ENCODE data around the gene SNRNP25.

Gene SNRNP25

DNA sequence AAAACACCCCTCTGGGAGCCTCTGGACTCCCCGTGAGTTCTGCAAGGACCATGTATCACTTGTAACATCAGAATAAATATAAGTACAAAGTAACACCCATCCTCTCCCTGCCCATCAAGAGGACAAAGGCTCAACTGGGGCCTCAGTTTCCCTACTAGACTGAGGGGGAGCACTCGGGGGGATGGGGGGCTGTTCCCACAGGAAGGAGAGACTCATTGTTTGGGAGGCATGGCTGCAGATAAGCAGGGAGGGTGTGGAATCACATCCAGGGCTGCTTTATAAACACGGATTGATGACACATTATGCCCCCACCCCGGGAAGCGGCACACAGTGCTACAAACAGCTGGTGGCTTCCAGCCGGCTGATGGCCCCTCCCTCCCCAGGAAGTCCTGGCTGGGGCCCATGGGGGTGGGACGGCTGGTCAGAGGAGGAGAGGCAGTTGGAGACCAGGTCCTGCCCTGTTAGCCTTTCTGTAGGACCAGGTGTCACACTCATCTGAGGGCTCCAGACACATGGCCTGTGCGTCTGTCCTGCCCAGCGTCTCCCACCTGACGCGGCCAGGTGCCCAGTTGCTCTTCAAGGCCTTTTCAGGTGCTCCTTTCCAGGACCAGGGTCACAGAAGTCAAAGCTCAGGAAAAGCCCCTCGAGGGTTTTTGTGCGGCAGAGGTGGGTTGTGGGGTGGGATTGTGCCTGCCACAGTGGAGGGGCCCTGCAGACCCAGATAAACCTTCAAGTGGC is 23.1 kb downstream of the SNRNP25 start:
- Mint-ChIP-seq H3K9me3 (no peaks in the 10 kb centered on the region), H3K27me3 (peaks cover 23% of the 10 kb centered on the region), H3K4me3 (peak overlapping the region; percentile 77), H3K4me1 (peaks cover 38% of the 10 kb centered on the region), H3K27ac (peak overlapping the region; percentile 80), H3K36me3 (ENCODE audit: low read depth) (peaks cover 8% of the 10 kb centered on the region)
- ATAC-seq (no peak), DNase-seq (no peak)

DNA sequence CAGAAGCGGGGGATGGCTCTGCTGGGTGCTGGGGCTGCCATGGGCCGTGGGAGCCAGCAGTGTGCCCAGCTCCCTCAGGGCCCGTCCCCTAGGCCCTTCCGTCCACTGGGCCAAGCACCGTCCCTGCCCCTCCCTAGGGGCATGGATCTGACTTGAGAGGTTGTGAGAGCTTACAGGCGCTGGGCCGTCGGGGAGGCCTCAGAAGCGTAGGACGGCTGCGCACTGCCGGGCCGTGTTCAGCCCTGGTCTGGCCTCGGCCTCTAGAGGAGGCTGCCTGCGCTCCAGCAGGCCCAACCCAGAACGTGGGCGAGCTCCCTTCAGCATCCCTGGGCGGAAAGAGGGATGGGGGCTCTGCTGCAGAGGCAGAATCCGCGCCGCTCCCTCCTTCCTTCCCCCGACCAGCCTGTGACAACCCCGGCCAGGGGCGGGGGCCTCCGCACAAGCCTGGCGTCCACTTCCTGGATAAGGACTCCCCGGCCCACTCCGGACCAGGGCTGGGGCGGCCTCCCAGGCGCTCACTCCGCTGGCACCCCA is 23.7 kb downstream of the SNRNP25 start:
- peak; percentile 37 for ATAC-seq
- DNase-seq = peak; percentile 46
- H3K4me3 Mint-ChIP-seq = peak overlapping the region; percentile 77
- H3K4me1 Mint-ChIP-seq = peaks cover 37% of the 10 kb centered on the region
- H3K27ac Mint-ChIP-seq = peak overlapping the region; percentile 80
- peaks cover 8% of the 10 kb centered on the region for H3K36me3 Mint-ChIP-seq (ENCODE audit: low read depth)
- peaks cover 22% of the 10 kb centered on the region for H3K27me3 Mint-ChIP-seq
- H3K9me3 Mint-ChIP-seq = no peaks in the 10 kb centered on the region

DNA sequence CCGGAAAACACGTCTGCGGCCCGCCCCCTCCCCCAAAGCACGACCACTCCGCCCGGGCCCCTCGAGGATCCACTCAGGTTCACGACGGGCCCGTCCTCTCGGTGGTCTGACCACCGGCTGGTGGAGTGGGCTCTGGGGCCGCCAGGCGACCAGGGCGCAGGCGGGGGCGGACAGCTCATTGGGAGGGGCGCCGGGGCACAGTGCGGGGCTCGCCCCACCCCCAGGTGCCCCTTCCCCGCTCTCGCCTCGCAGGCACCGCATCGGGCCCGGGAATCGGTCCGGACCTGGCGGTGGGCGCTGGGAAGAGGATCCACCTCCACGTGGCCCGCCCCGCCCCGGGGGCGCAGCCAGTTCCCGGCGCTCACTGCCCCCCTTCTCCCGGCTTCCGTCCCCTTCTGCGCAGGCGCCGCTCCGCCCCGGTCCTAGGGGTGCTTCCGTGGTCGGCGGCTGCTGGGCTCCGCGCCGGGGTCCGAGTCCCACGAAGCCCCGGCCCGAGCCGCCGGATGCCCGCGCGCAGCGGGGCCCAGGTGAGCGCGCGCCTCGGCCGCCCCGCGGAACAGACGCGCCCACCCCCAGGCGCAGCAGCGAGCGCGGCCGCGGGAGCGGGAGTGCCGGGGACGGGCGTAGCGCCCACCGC is 24.3 kb downstream of the SNRNP25 start, which contains the start of gene MPG:
TSS of gene MPG (plus strand) at position 419 of the 637 bp plus-strand sequence. CDS start at position 504, 85 bp downstream.
- Mint-ChIP-seq H3K36me3 (ENCODE audit: low read depth) (peaks cover 8% of the 10 kb centered on the region), H3K4me3 (peak within 1 kb of the TSS; percentile 85), H3K4me1 (peaks cover 39% of the 10 kb centered on the region), H3K27ac (peak within 1 kb of the TSS; percentile 84), H3K27me3 (peaks cover 20% of the 10 kb centered on the region), H3K9me3 (no peaks in the 10 kb centered on the region)
- ATAC-seq (peak; percentile 58), DNase-seq (peak; percentile 88)

GRCh38 chr16:78444-79150 is 25.0 kb downstream of the SNRNP25 start:
- Mint-ChIP-seq H3K9me3 (no peaks in the 10 kb centered on the region), H3K27me3 (peaks cover 13% of the 10 kb centered on the region), H3K4me1 (peaks cover 41% of the 10 kb centered on the region), H3K4me3 (peak overlapping the region; percentile 85), H3K27ac (peak overlapping the region; percentile 84), H3K36me3 (ENCODE audit: low read depth) (peaks cover 8% of the 10 kb centered on the region)
- ATAC-seq (peak; percentile 14), DNase-seq (no peak)

DNA sequence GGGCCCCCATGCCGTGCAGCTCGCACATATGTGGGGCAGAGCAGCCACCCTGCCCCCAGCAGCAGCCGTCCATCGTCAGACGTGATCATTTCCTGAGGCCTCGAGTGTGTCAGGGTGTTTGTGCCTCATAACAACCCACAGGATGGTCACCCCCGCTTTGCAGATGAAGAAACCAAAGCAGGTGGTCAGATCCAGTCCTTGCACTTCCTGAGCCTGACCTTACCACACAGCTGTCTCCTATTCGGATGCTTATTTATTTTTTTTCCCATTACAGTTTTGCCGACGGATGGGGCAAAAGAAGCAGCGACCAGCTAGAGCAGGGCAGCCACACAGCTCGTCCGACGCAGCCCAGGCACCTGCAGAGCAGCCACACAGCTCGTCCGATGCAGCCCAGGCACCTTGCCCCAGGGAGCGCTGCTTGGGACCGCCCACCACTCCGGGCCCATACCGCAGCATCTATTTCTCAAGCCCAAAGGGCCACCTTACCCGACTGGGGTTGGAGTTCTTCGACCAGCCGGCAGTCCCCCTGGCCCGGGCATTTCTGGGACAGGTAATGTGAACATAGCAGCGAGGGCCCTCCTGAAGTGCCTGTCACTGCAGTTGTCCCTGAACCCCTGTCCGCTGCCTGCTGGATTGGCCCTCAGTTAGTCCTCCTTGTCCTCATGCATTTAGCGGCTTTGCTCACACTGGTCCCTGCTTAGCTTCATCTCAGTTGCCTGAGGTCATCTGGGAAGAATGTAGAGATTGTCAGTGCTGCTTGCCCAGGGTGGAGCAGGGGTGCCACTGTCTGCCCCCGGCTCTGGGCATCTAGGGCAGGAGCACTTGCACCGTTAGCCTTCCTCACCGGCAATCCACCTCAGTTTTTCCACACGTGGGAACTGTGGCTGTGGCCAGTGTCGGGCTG is 25.8 kb downstream of the SNRNP25 start:
- H3K27ac Mint-ChIP-seq = peak overlapping the region; percentile 84
- DNase-seq = no peak

DNA sequence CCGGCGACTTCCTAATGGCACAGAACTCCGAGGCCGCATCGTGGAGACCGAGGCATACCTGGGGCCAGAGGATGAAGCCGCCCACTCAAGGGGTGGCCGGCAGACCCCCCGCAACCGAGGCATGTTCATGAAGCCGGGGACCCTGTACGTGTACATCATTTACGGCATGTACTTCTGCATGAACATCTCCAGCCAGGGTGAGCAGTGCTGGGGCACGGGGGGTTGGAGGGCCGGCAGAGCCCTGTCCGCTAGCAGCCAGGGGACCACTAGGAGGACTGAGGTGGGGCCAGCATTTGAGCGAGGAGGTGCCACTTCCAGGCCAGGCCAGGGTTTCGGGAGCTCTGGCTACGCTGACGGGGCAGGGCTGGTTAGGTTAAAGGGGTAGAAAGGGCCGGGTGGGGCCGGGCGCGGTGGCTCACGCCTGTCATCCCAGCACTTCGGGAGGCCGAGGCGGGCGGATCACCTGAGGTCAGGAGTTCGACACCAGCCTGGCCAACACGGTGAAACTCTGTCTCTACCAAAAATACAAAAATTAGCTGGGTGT is 29.5 kb downstream of the SNRNP25 start:
- H3K4me3 Mint-ChIP-seq = no peak overlapping the region
- ATAC-seq = no peak
- no peak overlapping the region for H3K27ac Mint-ChIP-seq
- peaks cover 46% of the 10 kb centered on the region for H3K4me1 Mint-ChIP-seq
- peaks cover 15% of the 10 kb centered on the region for H3K36me3 Mint-ChIP-seq (ENCODE audit: low read depth)
- H3K9me3 Mint-ChIP-seq = no peaks in the 10 kb centered on the region
- H3K27me3 Mint-ChIP-seq = no peaks in the 10 kb centered on the region
- no peak for DNase-seq

More for the DNA sequence above, 25.8 kb downstream of the SNRNP25 start:
- H3K4me1 Mint-ChIP-seq = peaks cover 49% of the 10 kb centered on the region
- H3K9me3 Mint-ChIP-seq = no peaks in the 10 kb centered on the region
- ATAC-seq = no peak
- peak overlapping the region; percentile 85 for H3K4me3 Mint-ChIP-seq
- peaks cover 7% of the 10 kb centered on the region for H3K27me3 Mint-ChIP-seq
- H3K36me3 Mint-ChIP-seq (ENCODE audit: low read depth) = peaks cover 10% of the 10 kb centered on the region

DNA sequence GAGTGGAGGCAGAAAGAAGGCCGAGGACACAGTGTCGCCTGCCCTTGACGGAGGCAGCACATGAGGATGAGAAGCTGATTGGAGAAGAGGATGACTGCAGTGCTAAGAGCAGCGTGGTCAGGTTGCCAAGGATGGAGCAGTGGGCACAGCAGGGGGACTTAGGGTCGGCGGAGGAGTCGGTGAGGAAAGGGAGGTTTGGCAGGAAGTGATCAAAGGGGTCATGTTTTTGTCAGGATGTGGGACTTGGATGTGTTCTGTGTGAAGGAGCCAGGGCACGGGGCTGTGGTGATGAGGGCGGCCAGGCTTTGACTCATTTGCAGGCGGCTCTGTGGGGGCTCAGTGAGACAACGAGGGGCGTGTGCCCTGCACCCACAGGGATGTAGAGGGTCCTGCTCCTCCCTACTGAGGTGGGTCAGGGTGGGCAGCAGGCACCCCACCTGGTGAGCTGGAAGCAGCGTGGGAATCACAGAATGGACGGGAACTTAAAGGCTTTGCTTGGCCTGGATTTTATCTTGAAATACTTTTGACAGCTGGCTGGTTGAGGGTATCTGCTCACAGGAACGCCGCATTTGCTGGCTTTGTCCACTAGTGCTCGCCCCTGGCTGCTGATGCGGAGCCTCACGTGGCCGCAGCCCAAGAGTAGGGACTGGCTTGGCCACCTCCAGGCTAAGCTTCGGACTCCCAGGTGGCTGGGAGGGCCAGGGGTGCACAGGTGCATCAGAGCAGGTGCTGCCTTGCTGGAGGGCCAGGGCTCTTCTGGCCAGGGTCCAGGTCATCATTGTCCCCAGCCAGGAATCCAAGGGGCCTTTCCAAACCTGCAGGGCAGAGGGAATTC is 30.4 kb downstream of the SNRNP25 start:
- Mint-ChIP-seq H3K27me3 (no peaks in the 10 kb centered on the region), H3K4me1 (peaks cover 40% of the 10 kb centered on the region), H3K36me3 (ENCODE audit: low read depth) (peaks cover 19% of the 10 kb centered on the region), H3K4me3 (peak overlapping the region; percentile 42), H3K9me3 (no peaks in the 10 kb centered on the region), H3K27ac (peak overlapping the region; percentile 82)
- ATAC-seq (peak; percentile 26), DNase-seq (no peak)

DNA sequence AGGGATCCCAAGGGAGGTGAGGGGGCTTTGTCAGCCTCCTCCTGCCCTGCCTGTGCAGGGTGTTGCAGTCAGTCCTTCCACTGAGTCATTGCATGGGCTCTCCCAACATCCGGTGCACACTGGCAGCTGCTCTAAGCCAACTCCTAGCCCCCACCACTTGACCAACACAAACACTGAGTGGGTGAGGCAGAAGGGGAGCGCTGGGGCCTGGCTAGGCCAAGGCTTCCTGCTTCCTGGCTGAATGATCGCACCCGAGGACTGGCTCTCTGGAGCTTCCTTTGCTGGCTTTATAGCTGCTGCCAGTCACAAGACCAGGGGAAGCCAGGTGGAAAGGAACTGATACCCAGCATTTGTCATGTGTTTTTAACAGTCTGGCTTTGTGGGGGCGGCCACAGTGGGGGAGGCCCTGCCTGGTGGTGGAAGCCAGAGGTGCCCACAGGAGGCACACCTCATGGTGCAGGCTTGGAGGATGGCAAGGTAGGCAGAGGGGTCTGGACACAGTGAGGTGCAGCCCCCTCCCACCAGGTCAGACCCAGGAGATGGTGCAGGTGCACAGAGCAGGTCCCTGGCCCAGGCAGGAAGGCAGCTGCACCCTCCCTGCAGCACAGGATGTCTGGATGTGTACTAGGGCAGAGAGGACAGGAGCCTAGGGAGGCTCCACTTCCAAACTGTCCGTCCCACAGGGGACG is 31.2 kb downstream of the SNRNP25 start:
- Mint-ChIP-seq H3K4me3 (peak overlapping the region; percentile 42), H3K27ac (peak overlapping the region; percentile 82), H3K4me1 (peaks cover 33% of the 10 kb centered on the region)

DNA sequence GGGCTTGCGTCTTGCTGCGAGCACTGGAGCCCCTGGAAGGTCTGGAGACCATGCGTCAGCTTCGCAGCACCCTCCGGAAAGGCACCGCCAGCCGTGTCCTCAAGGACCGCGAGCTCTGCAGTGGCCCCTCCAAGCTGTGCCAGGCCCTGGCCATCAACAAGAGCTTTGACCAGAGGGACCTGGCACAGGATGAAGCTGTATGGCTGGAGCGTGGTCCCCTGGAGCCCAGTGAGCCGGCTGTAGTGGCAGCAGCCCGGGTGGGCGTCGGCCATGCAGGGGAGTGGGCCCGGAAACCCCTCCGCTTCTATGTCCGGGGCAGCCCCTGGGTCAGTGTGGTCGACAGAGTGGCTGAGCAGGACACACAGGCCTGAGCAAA is 31.8 kb downstream of the SNRNP25 start:
- Mint-ChIP-seq H3K27ac (peak overlapping the region; percentile 82), H3K27me3 (no peaks in the 10 kb centered on the region), H3K4me1 (peaks cover 28% of the 10 kb centered on the region), H3K9me3 (no peaks in the 10 kb centered on the region), H3K36me3 (ENCODE audit: low read depth) (peaks cover 11% of the 10 kb centered on the region), H3K4me3 (no peak overlapping the region)
- no peak for DNase-seq
- ATAC-seq = no peak

More for the DNA sequence above, 31.2 kb downstream of the SNRNP25 start:
- DNase-seq = peak; percentile 74
- Mint-ChIP-seq H3K9me3 (no peaks in the 10 kb centered on the region), H3K36me3 (ENCODE audit: low read depth) (peaks cover 13% of the 10 kb centered on the region), H3K27me3 (no peaks in the 10 kb centered on the region)
- ATAC-seq = peak; percentile 96

DNA sequence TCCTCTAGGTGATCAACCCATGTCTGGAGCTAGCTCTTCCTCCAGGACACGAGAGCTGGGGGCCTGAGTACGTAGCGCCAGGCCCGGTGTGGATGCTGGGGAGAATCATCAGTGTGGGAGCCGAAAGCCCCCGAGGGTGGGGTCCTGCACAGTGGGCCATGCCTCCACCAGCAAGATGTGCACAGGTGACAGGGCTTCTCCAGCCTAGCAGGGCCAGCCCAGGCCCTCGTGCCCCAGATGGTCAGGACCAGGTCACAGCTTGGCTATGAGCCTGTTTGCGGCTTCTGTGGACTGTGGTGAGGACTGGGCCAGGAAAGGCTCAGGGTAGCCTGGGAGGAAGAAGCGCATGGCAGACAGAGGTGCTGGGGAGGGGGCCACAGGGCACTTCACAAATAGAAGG is 32.2 kb downstream of the SNRNP25 start:
- peaks cover 28% of the 10 kb centered on the region for H3K4me1 Mint-ChIP-seq
- H3K9me3 Mint-ChIP-seq = no peaks in the 10 kb centered on the region
- peaks cover 11% of the 10 kb centered on the region for H3K36me3 Mint-ChIP-seq (ENCODE audit: low read depth)
- no peaks in the 10 kb centered on the region for H3K27me3 Mint-ChIP-seq
- ATAC-seq (no peak), DNase-seq (no peak)
- H3K4me3 Mint-ChIP-seq = no peak overlapping the region
- peak overlapping the region; percentile 78 for H3K27ac Mint-ChIP-seq

- Mint-ChIP-seq H3K27ac (no peak overlapping the region), H3K4me3 (no peak overlapping the region), H3K9me3 (no peaks in the 10 kb centered on the region), H3K27me3 (no peaks in the 10 kb centered on the region), H3K4me1 (peaks cover 28% of the 10 kb centered on the region), H3K36me3 (ENCODE audit: low read depth) (peaks cover 11% of the 10 kb centered on the region)
- DNase-seq (no peak), ATAC-seq (no peak)
These were observed 32.9 kb downstream of the SNRNP25 start for GRCh38 chr16:86483-86952.

DNA sequence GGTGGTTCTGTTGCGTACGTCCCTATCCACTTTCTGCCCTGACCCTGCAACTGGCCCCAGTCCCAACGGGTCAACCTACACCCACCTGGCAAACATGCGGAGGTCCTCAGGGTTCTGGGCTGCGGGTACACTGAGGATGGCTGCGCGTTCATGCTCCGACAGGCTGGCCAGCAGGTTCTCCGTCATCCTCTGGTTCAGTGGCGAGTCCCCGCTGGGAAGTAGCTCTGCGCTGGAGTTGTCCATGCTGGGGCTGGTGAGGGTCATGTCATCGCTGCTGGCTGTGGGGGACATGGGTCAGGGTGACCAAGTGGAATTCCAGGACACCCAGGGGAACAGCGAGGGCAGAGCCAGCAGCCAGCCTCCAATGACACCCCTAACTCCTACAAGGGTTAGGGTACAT is 35.0 kb downstream of the SNRNP25 start:
- no peak overlapping the region for H3K4me3 Mint-ChIP-seq
- no peak overlapping the region for H3K27ac Mint-ChIP-seq
- no peak for ATAC-seq

More for the DNA sequence above, 35.0 kb downstream of the SNRNP25 start:
- Mint-ChIP-seq H3K9me3 (no peaks in the 10 kb centered on the region), H3K4me1 (peaks cover 21% of the 10 kb centered on the region), H3K36me3 (ENCODE audit: low read depth) (peaks cover 10% of the 10 kb centered on the region), H3K27me3 (no peaks in the 10 kb centered on the region)
- no peak for DNase-seq
